Cortex of kidney (tissue), 1 donor: ENCODE measurements around the gene IGLL5.

Experiments
- DNase-seq: peaks from one replicate; lab custom pipeline; 2025; lab: John Stamatoyannopoulos, UW

Gene IGLL5

GRCh38 chr22:22887621-22888503, at the start of gene IGLL5:
Gene IGLL5, plus strand, starts transcription at chr22:22887816. Its CDS starts 238 bp downstream, at chr22:22888054.
- no peak for DNase-seq

GRCh38 chr22:22838148-22838786, 49.3 kb upstream of the IGLL5 start:
- DNase-seq, result no peak

- no peak for DNase-seq
Observed at GRCh38 chr22:22839570-22840314, 47.9 kb upstream of the IGLL5 start.

- DNase-seq, result no peak
Observed at GRCh38 chr22:22840780-22841179, 46.8 kb upstream of the IGLL5 start.

GRCh38 chr22:22841598-22841997, 46.0 kb upstream of the IGLL5 start:
- DNase-seq, result no peak

GRCh38 chr22:22842085-22842484, 45.5 kb upstream of the IGLL5 start:
- DNase-seq, result no peak

GRCh38 chr22:22843848-22844247, 43.8 kb upstream of the IGLL5 start:
- no peak for DNase-seq

GRCh38 chr22:22847241-22847640, 40.4 kb upstream of the IGLL5 start:
- DNase-seq, result no peak

GRCh38 chr22:22848364-22848866, 39.2 kb upstream of the IGLL5 start:
- DNase-seq, result no peak

GRCh38 chr22:22849640-22850610, 37.7 kb upstream of the IGLL5 start:
- no peak for DNase-seq

- DNase-seq, result no peak
Observed at GRCh38 chr22:22851969-22852368, 35.6 kb upstream of the IGLL5 start.

GRCh38 chr22:22853713-22854112, 33.9 kb upstream of the IGLL5 start:
- no peak for DNase-seq

GRCh38 chr22:22854466-22854865, 33.1 kb upstream of the IGLL5 start:
- DNase-seq, result no peak

- no peak for DNase-seq
Observed at GRCh38 chr22:22855085-22855484, 32.5 kb upstream of the IGLL5 start.

- no peak for DNase-seq
Observed at GRCh38 chr22:22855617-22856308, 31.9 kb upstream of the IGLL5 start.

GRCh38 chr22:22856364-22856763, 31.3 kb upstream of the IGLL5 start:
- DNase-seq, result no peak

GRCh38 chr22:22856885-22857606, 30.6 kb upstream of the IGLL5 start:
- DNase-seq, result no peak

- no peak for DNase-seq
Observed at GRCh38 chr22:22857607-22858558, 29.7 kb upstream of the IGLL5 start.

- no peak for DNase-seq
Observed at GRCh38 chr22:22858559-22858937, 29.1 kb upstream of the IGLL5 start.
